H1 (cell line): ENCODE results near the gene GPR37. TPM values are rescaled to one million over a fixed set of nuclear protein-coding genes. Genes with fewer than 3 reads are reported as not detected.
A peak's percentile ranks its signal among the peaks of the same experiment; 100 is the strongest.

Source experiments
- CTCF ChIA-PET: fragments of 300-600 bp; sonication (Branson Sonifier 250); formaldehyde crosslinking; loops from one replicate; lab custom pipeline; 2021; ENCODE audit not compliant: partially characterized antibody; lab: Charles Lee
- POLR2A ChIA-PET: fragments of 300-600 bp; sonication (Branson Sonifier 250); formaldehyde crosslinking; loops from one replicate; lab custom pipeline; 2021; ENCODE audit warnings: inconsistent platforms; ENCODE audit not compliant: partially characterized antibody; lab: Charles Lee
- DNase-seq, 2 experiments: peaks; one replicate each; pipeline versions ENCODE4 v3.0.0 to v3.0.0-alpha.2; 2010 to 2022; ENCODE audit warnings: low spot score in 2 of 2, low read depth in 1 of 2, mixed read lengths in 1 of 2
- FAIRE-seq: peaks from 2 replicates; lab custom pipeline; 2011; peaks lifted over from hg19 to GRCh38; lab: Jason Lieb, UNC
- H2AFZ ChIP-seq: 2 replicates; pipeline ENCODE4 v1.8.1; 2012; ENCODE audit warnings: low read length, inconsistent platforms
- H2AK5ac ChIP-seq: 2 replicates; pipeline ENCODE4 v1.6.1; 2013; ENCODE audit warnings: low read depth, low read length
- H2BK120ac ChIP-seq: replicated peaks from 2 replicates; pipeline ENCODE3; 2013; ENCODE audit warnings: low read depth, low read length, inconsistent platforms
- H2BK12ac ChIP-seq: 2 replicates; pipeline ENCODE4 v1.6.1; 2013; ENCODE audit warnings: low read depth, low read length
- H2BK15ac ChIP-seq: 2 replicates; pipeline ENCODE4 v1.6.1; 2013; ENCODE audit warnings: low read length
- H2BK20ac ChIP-seq: 2 replicates; pipeline ENCODE4 v1.6.1; 2013; ENCODE audit warnings: low read length
- H2BK5ac ChIP-seq: 2 replicates; pipeline ENCODE4 v1.6.1; 2013; ENCODE audit warnings: low read depth, low read length
- H3K14ac ChIP-seq: 2 replicates; pipeline ENCODE4 v1.6.1; 2013; ENCODE audit warnings: inconsistent platforms; ENCODE audit not compliant: insufficient read length
- H3K18ac ChIP-seq: 2 replicates; pipeline ENCODE4 v1.6.1; 2013; ENCODE audit warnings: low read length; ENCODE audit errors: extremely low read depth
- H3K23ac ChIP-seq: 2 replicates; pipeline ENCODE4 v1.6.1; 2013; ENCODE audit warnings: inconsistent platforms; ENCODE audit not compliant: insufficient read length
- H3K23me2 ChIP-seq: 2 replicates; pipeline ENCODE4 v1.6.1; 2013; ENCODE audit warnings: low read depth, low read length
- H3K27ac ChIP-seq: 2 replicates; pipeline ENCODE4 v1.6.1; 2011; ENCODE audit warnings: low read depth, low read length, inconsistent platforms
- H3K27me3 ChIP-seq, 4 experiments: replicated peaks in 1 of 4; 1 replicate in 1 of 4; 2 replicates in 3 of 4; pipeline versions ENCODE4 v1.6.1 to v1.8.1; 2011 to 2013; ENCODE audit warnings: low read length in 3 of 4, mild to moderate bottlenecking in 3 of 4, inconsistent platforms in 2 of 4, mixed read lengths in 2 of 4, moderate library complexity in 1 of 4; ENCODE audit not compliant: control insufficient read depth in 3 of 4, insufficient read depth in 3 of 4; ENCODE audit errors: extremely low read depth in 1 of 4
- H3K36me3 ChIP-seq, 4 experiments: 2 replicates each; pipeline versions ENCODE4 v1.6.1 to v1.8.1; 2011 to 2013; ENCODE audit warnings: mild to moderate bottlenecking in 4 of 4, low read length in 3 of 4, moderate library complexity in 2 of 4, control low read depth in 1 of 4, inconsistent platforms in 1 of 4; ENCODE audit not compliant: insufficient read depth in 4 of 4, control insufficient read depth in 2 of 4
- H3K4ac ChIP-seq: replicated peaks from 2 replicates; pipeline ENCODE3; 2013; ENCODE audit warnings: low read length, low read depth, mixed read lengths, inconsistent platforms; ENCODE audit not compliant: insufficient read length
- H3K4me1 ChIP-seq, 4 experiments: replicated peaks in 1 of 4; 1 replicate in 1 of 4; 2 replicates in 3 of 4; pipeline versions ENCODE4 v1.6.1 to v1.8.1; 2011 to 2013; ENCODE audit warnings: low read length in 3 of 4, inconsistent platforms in 2 of 4, mixed read lengths in 1 of 4; ENCODE audit not compliant: insufficient read depth in 4 of 4, control insufficient read depth in 3 of 4
- H3K4me2 ChIP-seq, 2 experiments: 2 replicates each; pipeline versions ENCODE4 v1.6.1 to v1.8.1; 2011 to 2013; ENCODE audit warnings: low read depth in 2 of 2, low read length in 2 of 2, control low read depth in 1 of 2, inconsistent platforms in 1 of 2, mild to moderate bottlenecking in 1 of 2; ENCODE audit not compliant: insufficient read depth in 1 of 2
- H3K4me3 ChIP-seq, 4 experiments: fragments of 200-600, 300-600 bp in 1 of 4; sonication (generic), shearing (Covaris generic), sonication (Bioruptor Twin) in 1 of 4; 2 replicates each; pipeline versions ENCODE4 v1.5.1 to v1.8.1; 2011 to 2016; ENCODE audit warnings: low read length in 4 of 4, low read depth in 3 of 4, control low read depth in 2 of 4, inconsistent platforms in 2 of 4, mild to moderate bottlenecking in 2 of 4, mixed read lengths in 1 of 4, moderate library complexity in 1 of 4; ENCODE audit not compliant: insufficient read depth in 2 of 4; ENCODE audit errors: extremely low read depth in 1 of 4
- H3K56ac ChIP-seq: replicated peaks from 2 replicates; pipeline ENCODE3; 2013; ENCODE audit warnings: low read depth, mild to moderate bottlenecking, mixed read lengths, low read length, inconsistent platforms; ENCODE audit not compliant: insufficient read length
- H3K79me1 ChIP-seq: 2 replicates; pipeline ENCODE4 v1.6.1; 2013; ENCODE audit warnings: low read depth, low read length, control low read depth
- H3K79me2 ChIP-seq, 2 experiments: 2 replicates each; pipeline versions ENCODE4 v1.6.1 to v1.8.1; 2012 to 2013; ENCODE audit warnings: low read length in 2 of 2, mild to moderate bottlenecking in 2 of 2, inconsistent platforms in 1 of 2; ENCODE audit not compliant: insufficient read depth in 2 of 2, control insufficient read depth in 1 of 2
- H3K9ac ChIP-seq, 4 experiments: replicated peaks in 1 of 4; 1 replicate in 1 of 4; 2 replicates in 3 of 4; pipeline versions ENCODE4 v1.6.1 to v1.8.1; 2011 to 2013; ENCODE audit warnings: low read depth in 3 of 4, low read length in 3 of 4, control low read depth in 2 of 4, mild to moderate bottlenecking in 2 of 4, moderate library complexity in 2 of 4, inconsistent platforms in 1 of 4; ENCODE audit errors: extremely low read depth in 1 of 4
- H3K9me3 ChIP-seq, 2 experiments: 2 replicates each; pipeline versions ENCODE4 v1.6.1 to v1.8.1; 2012 to 2013; ENCODE audit warnings: mild to moderate bottlenecking in 2 of 2, moderate library complexity in 2 of 2, control low read depth in 1 of 2, inconsistent platforms in 1 of 2, low read depth in 1 of 2, low read length in 1 of 2, mixed read lengths in 1 of 2; ENCODE audit not compliant: insufficient read depth in 2 of 2
- H4K20me1 ChIP-seq, 2 experiments: replicated peaks in 1 of 2; 2 replicates each; pipeline versions ENCODE3 to v1.8.1; 2011 to 2013; ENCODE audit warnings: inconsistent platforms in 2 of 2, low read length in 2 of 2, mild to moderate bottlenecking in 1 of 2; ENCODE audit not compliant: insufficient read depth in 2 of 2, control insufficient read depth in 1 of 2
- H4K5ac ChIP-seq: 2 replicates; pipeline ENCODE4 v1.6.1; 2013; ENCODE audit warnings: low read length, low read depth, mixed read lengths, inconsistent platforms; ENCODE audit not compliant: insufficient read length
- H4K8ac ChIP-seq: 2 replicates; pipeline ENCODE4 v1.8.0; 2013; ENCODE audit warnings: mild to moderate bottlenecking, moderate library complexity, low read length, inconsistent platforms; ENCODE audit not compliant: insufficient read depth; ENCODE audit errors: extremely low read depth
- H4K91ac ChIP-seq: replicated peaks from 2 replicates; pipeline ENCODE3; 2013; ENCODE audit warnings: low read length, mixed read lengths, inconsistent platforms; ENCODE audit not compliant: insufficient read length
- ASH2L ChIP-seq: fragments of 200-600, 300-600 bp; sonication (generic); IDR thresholded peaks from one replicate; pipeline ENCODE4 v1.7.1; 2017; ENCODE audit warnings: low read length
- ATF3 ChIP-seq: IDR thresholded peaks from 2 replicates; pipeline ENCODE4 v1.6.1; 2011; ENCODE audit warnings: low read depth, mild to moderate bottlenecking, low read length; ENCODE audit not compliant: insufficient read depth
- BACH1 ChIP-seq: IDR thresholded peaks from 2 replicates; pipeline ENCODE4 v1.6.1; 2012; ENCODE audit warnings: low read length, improper control_type of control experiment
- CBX8 ChIP-seq: fragments of 300-800, 300-1000 bp; sonication (generic); IDR thresholded peaks from 2 replicates; pipeline ENCODE4 v1.7.1; 2016; ENCODE audit warnings: low read depth, low read length, borderline replicate concordance
- CTBP2 ChIP-seq: IDR thresholded peaks from 2 replicates; pipeline ENCODE4 v1.7.0; 2011; ENCODE audit warnings: borderline replicate concordance, mild to moderate bottlenecking, moderate library complexity, mixed read lengths, low read length; ENCODE audit not compliant: insufficient read depth, insufficient read length
- E2F6 ChIP-seq: IDR thresholded peaks from 2 replicates; pipeline ENCODE4 v1.6.1; 2012; ENCODE audit warnings: inconsistent platforms
- EP300 ChIP-seq, 2 experiments: IDR thresholded peaks; 1 replicate in 1 of 2; 2 replicates in 1 of 2; pipeline ENCODE4 v1.6.1; 2011 to 2012; ENCODE audit warnings: low read depth in 2 of 2, low read length in 2 of 2, mild to moderate bottlenecking in 2 of 2, borderline replicate concordance in 1 of 2, inconsistent platforms in 1 of 2, moderate library complexity in 1 of 2
- HDAC2 ChIP-seq, 2 experiments: fragments of 300-600 bp in 1 of 2; sonication (generic) in 1 of 2; IDR thresholded peaks; 2 replicates each; pipeline ENCODE4 v1.6.1; 2011 to 2012; ENCODE audit warnings: low read depth in 2 of 2, low read length in 2 of 2, mild to moderate bottlenecking in 2 of 2, moderate library complexity in 2 of 2, borderline replicate concordance in 1 of 2, inconsistent platforms in 1 of 2
- RNF2 ChIP-seq: fragments of 200-900, 300-1000 bp; sonication (generic); IDR thresholded peaks from 2 replicates; pipeline ENCODE4 v1.7.1; 2016; ENCODE audit warnings: borderline replicate concordance, low read depth, mild to moderate bottlenecking, antibody characterized with exemption, low read length; ENCODE audit not compliant: poor library complexity, severe bottlenecking; ENCODE audit errors: missing control alignments
- SIX5 ChIP-seq: IDR thresholded peaks from 2 replicates; pipeline ENCODE4 v1.6.1; 2011; ENCODE audit warnings: mild to moderate bottlenecking, low read depth, low read length
- WGBS, 2 experiments: shearing (Covaris generic) in 1 of 2; methylation state at CpG; one replicate each; pipeline versions ENCODE4 v1.1.6 to v1.1.7; 2013 to 2015; ENCODE audit warnings: low lambda C conversion rate in 2 of 2, mixed read lengths in 2 of 2, inconsistent platforms in 1 of 2, low coverage in 1 of 2, missing lambda C conversion rate in 1 of 2; ENCODE audit not compliant: insufficient replicate concordance in 2 of 2, insufficient coverage in 1 of 2, insufficient read length in 1 of 2; ENCODE audit errors: extremely low coverage in 1 of 2, missing lambda C conversion rate in 1 of 2; 5-methylcytosine and 5-hydroxymethylcytosine counted together
- polyA plus RNA-seq, 7 experiments: library from polyadenylated mRNA; depleted of rRNA in 3 of 7; stranded (reverse) in 5 of 7; unstranded in 2 of 7; fragments of >200 nt in 5 of 7; fragments of 200-250 nt in 2 of 7; gene quantifications; 1 replicate in 5 of 7; 2 replicates in 1 of 7; 4 replicates in 1 of 7; pipeline versions ENCODE4 v1.2.1 to v1.2.3, GENCODE V29; 2011 to 2013; ENCODE audit warnings: missing spikeins in 2 of 7, mixed read lengths in 2 of 7
- total RNA-seq: library from RNA; stranded (reverse); fragmentation: NEBNext Ultra II Directional; extraction: Animal tissue kit (Norgen Biotek cat#: 25700); gene quantifications from 2 replicates; pipeline ENCODE4 v1.2.1, GENCODE V29; 2021

GPR37 gene
- total and polyA plus RNA-seq, 2 of the 8 experiments (the other 6 are each of a cell fraction or from before 2014, with no cell fraction given) = 1.5 to 17.4 TPM

DNA sequence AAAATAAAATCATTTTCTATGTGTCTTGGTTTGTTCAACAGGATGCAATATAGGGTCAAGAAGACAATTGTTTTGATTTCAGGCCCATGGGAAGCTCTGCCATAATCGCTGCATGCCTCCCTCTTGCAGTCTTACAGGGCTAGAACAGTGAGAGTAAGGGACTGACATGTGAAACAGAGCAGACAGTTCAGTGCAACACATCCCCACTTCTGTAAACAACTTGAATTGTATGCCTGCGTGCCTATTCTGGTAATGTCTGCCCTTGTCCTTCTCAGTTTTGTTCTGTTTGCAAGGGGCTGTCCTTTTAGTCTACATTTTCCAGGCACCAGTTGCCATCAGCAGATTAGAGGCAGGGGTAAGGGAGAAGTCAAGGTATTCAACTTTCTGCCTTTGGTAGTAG is 34.8 kb upstream of the GPR37 start:
- H3K9me3 ChIP-seq = no peaks in the 10 kb centered on the region
- no peak for DNase-seq
- no peak overlapping the region for H3K14ac ChIP-seq
- no peak for FAIRE-seq
- H4K8ac ChIP-seq = no peak overlapping the region
- no peaks in the 10 kb centered on the region for H3K79me1 ChIP-seq
- H2AK5ac ChIP-seq = no peak overlapping the region
- no peaks in the 10 kb centered on the region for H3K27me3 ChIP-seq
- H4K20me1 ChIP-seq = no peaks in the 10 kb centered on the region
- no peak overlapping the region for H3K27ac ChIP-seq
- H3K23me2 ChIP-seq = no peaks in the 10 kb centered on the region
- no peaks in the 10 kb centered on the region for H3K79me2 ChIP-seq
- ChIA-PET CTCF (interaction anchor here (0.9 kb wide), 1 partner anchor 646 kb away, joined by 3 read pairs; no protein-coding TSS in a partner anchor), POLR2A (no interaction called here)
- no peak overlapping the region for H3K56ac ChIP-seq
- no peak overlapping the region for H2BK12ac ChIP-seq
- 85% methylated on average over 2 of the region's 2 CpGs; no CpG with 5 or more reads in 1 of the 2 experiments for WGBS, 2 experiments
- H3K23ac ChIP-seq = no peak overlapping the region
- no peak overlapping the region for H3K4me3 ChIP-seq
- no peak overlapping the region for H3K9ac ChIP-seq
- H2BK5ac ChIP-seq = no peak overlapping the region
- H3K36me3 ChIP-seq = no peaks in the 10 kb centered on the region
- H3K4me1 ChIP-seq = peaks cover 0 to 2% (median 0%) of the 10 kb centered on the region in 4 experiments; a peak in 1 of 7 replicates
- TF ChIP-seq CBX8 (no peak), E2F6 (no peak), EP300 (IDR thresholded peaks at IDR 0.05; ENCODE audit: borderline replicate concordance in 1 of 2, low read depth in 2 of 2, low read length in 2 of 2) (no peak), CTBP2 (no peak), SIX5 (no peak), RNF2 (no peak), ATF3 (no peak), HDAC2 (IDR thresholded peaks at IDR 0.05; ENCODE audit: borderline replicate concordance in 1 of 2, low read depth in 2 of 2, low read length in 2 of 2) (no peak), ASH2L (no peak), BACH1 (no peak)
- H3K18ac ChIP-seq = no peak overlapping the region; the same call in 1 of the 2 replicates
- no peak overlapping the region for H3K4ac ChIP-seq
- peak overlapping the region; percentile 41; the same call in 1 of the 2 replicates for H2AFZ ChIP-seq
- no peak overlapping the region for H2BK15ac ChIP-seq
- H2BK20ac ChIP-seq = no peak overlapping the region
- H4K91ac ChIP-seq = no peak overlapping the region
- no peak overlapping the region for H4K5ac ChIP-seq
- no peak overlapping the region for H2BK120ac ChIP-seq
- no peak overlapping the region for H3K4me2 ChIP-seq
